IMR-90 (cell line): Measurements from ENCODE around the gene PLD1. TPM values are rescaled to one million over a fixed set of nuclear protein-coding genes. Genes with fewer than 3 reads are reported as not detected.

ENCODE experiments used
- ATAC-seq: fragments of 200-7000 bp; cut with Tn5 transposase; 2 replicates; pipeline ENCODE4 v1.9.1; 2020; ENCODE audit warnings: low read depth, mild to moderate bottlenecking, moderate library complexity
- BruUV-seq: library from RNA; stranded (reverse); fragments of 400-500 nt; replicated peaks from 2 replicates; lab custom pipeline; 2021; lab: Mats Ljungman, UMichigan
- CTCF ChIA-PET: fragments of 300-600 bp; formaldehyde crosslinking; extraction: SDS; loops from one replicate; lab custom pipeline; 2021; ENCODE audit warnings: antibody characterized with exemption; lab: Yijun Ruan, JAX
- POLR2A ChIA-PET: fragments of 300-600 bp; sonication (Branson Sonifier 250); formaldehyde crosslinking; loops from one replicate; lab custom pipeline; 2022; ENCODE audit warnings: antibody characterized with exemption; ENCODE audit not compliant: unreplicated experiment; lab: Charles Lee
- DNase-seq: peaks from one replicate; pipeline ENCODE4 v3.0.0; 2013
- H2AFZ ChIP-seq: replicated peaks from 2 replicates; pipeline ENCODE3; 2013; ENCODE audit warnings: low read length, mild to moderate bottlenecking; ENCODE audit not compliant: poor library complexity
- H2AK5ac ChIP-seq: 2 replicates; pipeline ENCODE4 v1.6.1; 2013; ENCODE audit warnings: low read depth, low read length, inconsistent platforms
- H2AK9ac ChIP-seq: replicated peaks from 2 replicates; pipeline ENCODE3; 2013; ENCODE audit warnings: mild to moderate bottlenecking, low read depth, low read length, moderate library complexity; ENCODE audit not compliant: poor library complexity
- H2BK120ac ChIP-seq: 2 replicates; pipeline ENCODE4 v1.6.1; 2013; ENCODE audit warnings: low read depth, low read length, inconsistent platforms
- H2BK15ac ChIP-seq: 3 replicates; pipeline ENCODE4 v1.6.1; 2013; ENCODE audit warnings: low read depth, low read length, inconsistent platforms
- H2BK20ac ChIP-seq: 2 replicates; pipeline ENCODE4 v1.6.1; 2013; ENCODE audit warnings: low read depth, mild to moderate bottlenecking, inconsistent platforms, low read length, moderate library complexity
- H2BK5ac ChIP-seq: 2 replicates; pipeline ENCODE4 v1.6.1; 2013; ENCODE audit warnings: mild to moderate bottlenecking, low read depth, low read length, inconsistent platforms; ENCODE audit not compliant: poor library complexity, severe bottlenecking
- H3K14ac ChIP-seq: replicated peaks from 2 replicates; pipeline ENCODE4 v1.6.1; 2013; ENCODE audit warnings: low read depth, low read length, inconsistent platforms
- H3K18ac ChIP-seq: 2 replicates; pipeline ENCODE4 v1.6.1; 2013; ENCODE audit warnings: low read depth, low read length, control low read depth
- H3K23ac ChIP-seq: 2 replicates; pipeline ENCODE4 v1.6.1; 2013; ENCODE audit warnings: low read depth, low read length, inconsistent platforms
- H3K27ac ChIP-seq: 2 replicates; pipeline ENCODE4 v1.5.1; 2013; ENCODE audit warnings: mild to moderate bottlenecking, control low read depth, low read length; ENCODE audit not compliant: insufficient read depth
- H3K27me3 ChIP-seq: 2 replicates; pipeline ENCODE4 v1.6.1; 2013; ENCODE audit warnings: low read length; ENCODE audit not compliant: control insufficient read depth, insufficient read depth
- H3K36me3 ChIP-seq: 2 replicates; pipeline ENCODE4 v1.6.1; 2013; ENCODE audit warnings: low read length, mixed read lengths; ENCODE audit not compliant: control insufficient read depth, insufficient read depth
- H3K4ac ChIP-seq: 2 replicates; pipeline ENCODE4 v1.6.1; 2013; ENCODE audit warnings: low read depth, low read length, inconsistent platforms
- H3K4me1 ChIP-seq: 2 replicates; pipeline ENCODE4 v1.6.1; 2013; ENCODE audit warnings: low read length, mixed read lengths; ENCODE audit not compliant: control insufficient read depth, insufficient read depth
- H3K4me2 ChIP-seq: 2 replicates; pipeline ENCODE4 v1.6.1; 2013; ENCODE audit warnings: low read depth, mild to moderate bottlenecking, control low read depth, low read length, moderate library complexity
- H3K4me3 ChIP-seq: 2 replicates; pipeline ENCODE4 v1.5.1; 2013; ENCODE audit warnings: low read depth, mild to moderate bottlenecking, control low read depth, low read length, moderate library complexity; ENCODE audit not compliant: insufficient read depth
- H3K56ac ChIP-seq: 2 replicates; pipeline ENCODE4 v1.6.1; 2013; ENCODE audit warnings: low read length, inconsistent platforms; ENCODE audit not compliant: insufficient read depth; ENCODE audit errors: extremely low read depth
- H3K79me1 ChIP-seq, 2 experiments: 2 replicates each; pipeline ENCODE4 v1.6.1; 2013; ENCODE audit warnings: low read length in 2 of 2, inconsistent platforms in 1 of 2, low read depth in 1 of 2
- H3K9ac ChIP-seq: 2 replicates; pipeline ENCODE4 v1.6.1; 2013; ENCODE audit warnings: low read depth, low read length, control low read depth
- H3K9me1 ChIP-seq: 2 replicates; pipeline ENCODE4 v1.6.1; 2013; ENCODE audit warnings: low read length, inconsistent platforms; ENCODE audit not compliant: insufficient read depth
- H3K9me3 ChIP-seq: 2 replicates; pipeline ENCODE4 v1.6.1; 2013; ENCODE audit warnings: low read length; ENCODE audit not compliant: control insufficient read depth, insufficient read depth
- H4K20me1 ChIP-seq: 2 replicates; pipeline ENCODE4 v1.6.1; 2013; ENCODE audit warnings: low read length, inconsistent platforms; ENCODE audit not compliant: insufficient read depth
- H4K5ac ChIP-seq: 2 replicates; pipeline ENCODE4 v1.6.1; 2013; ENCODE audit warnings: mild to moderate bottlenecking, low read depth, low read length, control low read depth
- H4K8ac ChIP-seq, 2 experiments: 2 replicates each; pipeline ENCODE4 v1.6.1; 2013; ENCODE audit warnings: low read depth in 2 of 2, low read length in 2 of 2, control low read depth in 1 of 2, inconsistent platforms in 1 of 2
- H4K91ac ChIP-seq: 2 replicates; pipeline ENCODE4 v1.6.1; 2013; ENCODE audit warnings: low read depth, low read length, inconsistent platforms; ENCODE audit not compliant: insufficient read depth
- BHLHE40 ChIP-seq: fragments of 150-350 bp; IDR thresholded peaks from 2 replicates; pipeline ENCODE4 v1.6.1; 2016; ENCODE audit warnings: mild to moderate bottlenecking, low read depth, low read length
- CEBPB ChIP-seq: IDR thresholded peaks from 2 replicates; pipeline ENCODE4 v1.6.1; 2012; ENCODE audit warnings: low read depth, low read length, improper control_type of control experiment
- CHD1 ChIP-seq: IDR thresholded peaks from 2 replicates; pipeline ENCODE4 v1.6.1; 2012; ENCODE audit warnings: low read depth, low read length, improper control_type of control experiment
- FOS ChIP-seq: fragments of 150-350 bp; IDR thresholded peaks from 2 replicates; pipeline ENCODE4 v1.6.1; 2016; ENCODE audit warnings: low read depth, low read length
- MAFK ChIP-seq: IDR thresholded peaks from 2 replicates; pipeline ENCODE4 v1.6.1; 2012; ENCODE audit warnings: low read depth, low read length, improper control_type of control experiment
- MAZ ChIP-seq: IDR thresholded peaks from 2 replicates; pipeline ENCODE4 v1.6.1; 2012; ENCODE audit warnings: low read depth, mild to moderate bottlenecking, low read length, improper control_type of control experiment, moderate library complexity, borderline replicate concordance
- MXI1 ChIP-seq: IDR thresholded peaks from 2 replicates; pipeline ENCODE4 v1.6.1; 2012; ENCODE audit warnings: low read depth, mild to moderate bottlenecking, low read length, moderate library complexity, borderline replicate concordance
- NFE2L2 ChIP-seq: fragments of 150-350 bp; IDR thresholded peaks from 2 replicates; pipeline ENCODE4 v1.6.1; 2016; ENCODE audit warnings: low read depth, mild to moderate bottlenecking, low read length
- POLR2A ChIP-seq: IDR thresholded peaks from 2 replicates; pipeline ENCODE4 v1.6.1; 2012; ENCODE audit warnings: mild to moderate bottlenecking, low read depth, low read length
- RAD21 ChIP-seq: IDR thresholded peaks from 2 replicates; pipeline ENCODE4 v1.6.1; 2012; ENCODE audit warnings: low read length, improper control_type of control experiment
- RCOR1 ChIP-seq: IDR thresholded peaks from 2 replicates; pipeline ENCODE4 v1.6.1; 2012; ENCODE audit warnings: mild to moderate bottlenecking, low read length, improper control_type of control experiment; ENCODE audit not compliant: insufficient replicate concordance
- RFX5 ChIP-seq: IDR thresholded peaks from 2 replicates; pipeline ENCODE4 v1.8.0; 2012; ENCODE audit warnings: low read depth, mild to moderate bottlenecking, low read length, moderate library complexity
- SMC3 ChIP-seq: fragments of 150-350 bp; IDR thresholded peaks from 2 replicates; pipeline ENCODE4 v1.6.1; 2016; ENCODE audit warnings: low read depth, mild to moderate bottlenecking, antibody characterized with exemption, low read length, moderate library complexity
- dilution Hi-C: fragments of 300-500 bp; cut with HindIII; formaldehyde crosslinking; loops from one replicate; pipeline ENCODE4 v1.14.3; 2018; ENCODE audit warnings: low sequenced_read_pairs; ENCODE audit not compliant: unreplicated experiment
- in situ Hi-C: fragments of 300-500 bp; cut with MboI; formaldehyde crosslinking; loops from 3 replicates; pipeline ENCODE4 v1.14.3; 2019; ENCODE audit warnings: low sequenced_read_pairs, inconsistent platforms, mixed read lengths
- intact Hi-C: fragments of 100-400 bp; cut with micrococcal nuclease; formaldehyde crosslinking; loops from 2 replicates; pipeline ENCODE4 v1.10.0; 2022
- polyA plus RNA-seq, 3 experiments: library from polyadenylated mRNA; depleted of rRNA; stranded (reverse); fragments of >200 nt; gene quantifications; 2 replicates each; pipeline ENCODE4 v1.2.3, GENCODE V29; 2012; ENCODE audit warnings: low replicate concordance in 1 of 3
- total RNA-seq: library from RNA; depleted of rRNA; stranded (reverse); fragments of >200 nt; gene quantifications from 2 replicates; pipeline ENCODE4 v1.2.3, GENCODE V29; 2012
- TF ChIP-seq, protein P1 (sequence below): fragments of 150-350 bp; IDR thresholded peaks from 2 replicates; pipeline ENCODE4 v1.6.1; 2017; ENCODE audit warnings: mild to moderate bottlenecking, antibody characterized with exemption, low read length, low read depth
- TF ChIP-seq, protein P2 (sequence below): fragments of 150-350 bp; IDR thresholded peaks from 2 replicates; pipeline ENCODE4 v1.6.1; 2016; ENCODE audit warnings: low read depth, mild to moderate bottlenecking, low read length, moderate library complexity, borderline replicate concordance
- TF ChIP-seq, protein P3 (sequence below): conservative IDR thresholded peaks from 2 replicates; pipeline ENCODE4 v1.5.1; 2012; ENCODE audit warnings: mild to moderate bottlenecking, low read depth, low read length, improper control_type of control experiment

Gene PLD1
- total and polyA plus RNA-seq, 2 of the 4 experiments (the other 2 are of a cell fraction): 3.3 to 9.7 TPM

DNA sequence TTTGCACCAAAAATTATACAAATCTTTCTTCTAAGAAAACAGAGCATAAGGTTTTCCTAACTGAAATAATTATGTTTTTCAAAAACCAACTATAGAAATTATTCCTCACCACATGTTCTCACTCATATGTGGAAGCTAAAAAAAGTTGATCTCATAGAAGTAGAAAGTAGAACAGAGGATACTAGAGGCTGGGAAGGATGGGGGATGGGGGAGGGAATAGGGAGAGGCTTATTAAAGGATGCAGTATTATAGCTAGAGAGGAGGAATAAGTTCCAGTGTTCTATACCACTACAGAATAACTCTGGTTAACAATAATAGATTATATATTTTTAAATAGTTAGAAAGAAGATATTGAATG lies 20.2 kb upstream of the PLD1 start:
- no peak overlapping the region for H2BK120ac ChIP-seq
- TF ChIP-seq RFX5: no peak
- TF ChIP-seq, protein P1, sequence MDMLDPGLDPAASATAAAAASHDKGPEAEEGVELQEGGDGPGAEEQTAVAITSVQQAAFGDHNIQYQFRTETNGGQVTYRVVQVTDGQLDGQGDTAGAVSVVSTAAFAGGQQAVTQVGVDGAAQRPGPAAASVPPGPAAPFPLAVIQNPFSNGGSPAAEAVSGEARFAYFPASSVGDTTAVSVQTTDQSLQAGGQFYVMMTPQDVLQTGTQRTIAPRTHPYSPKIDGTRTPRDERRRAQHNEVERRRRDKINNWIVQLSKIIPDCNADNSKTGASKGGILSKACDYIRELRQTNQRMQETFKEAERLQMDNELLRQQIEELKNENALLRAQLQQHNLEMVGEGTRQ: no peak
- no peak for TF ChIP-seq CEBPB
- TF ChIP-seq BHLHE40: no peak
- no peak for TF ChIP-seq FOS
- TF ChIP-seq CHD1: no peak
- TF ChIP-seq, protein P2, sequence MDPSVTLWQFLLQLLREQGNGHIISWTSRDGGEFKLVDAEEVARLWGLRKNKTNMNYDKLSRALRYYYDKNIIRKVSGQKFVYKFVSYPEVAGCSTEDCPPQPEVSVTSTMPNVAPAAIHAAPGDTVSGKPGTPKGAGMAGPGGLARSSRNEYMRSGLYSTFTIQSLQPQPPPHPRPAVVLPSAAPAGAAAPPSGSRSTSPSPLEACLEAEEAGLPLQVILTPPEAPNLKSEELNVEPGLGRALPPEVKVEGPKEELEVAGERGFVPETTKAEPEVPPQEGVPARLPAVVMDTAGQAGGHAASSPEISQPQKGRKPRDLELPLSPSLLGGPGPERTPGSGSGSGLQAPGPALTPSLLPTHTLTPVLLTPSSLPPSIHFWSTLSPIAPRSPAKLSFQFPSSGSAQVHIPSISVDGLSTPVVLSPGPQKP: no peak
- TF ChIP-seq MAZ: no peak
- TF ChIP-seq NFE2L2: no peak
- no peak for TF ChIP-seq POLR2A
- TF ChIP-seq RCOR1: no peak
- no peak for TF ChIP-seq SMC3
- no peak for TF ChIP-seq MXI1
- TF ChIP-seq, protein P3, sequence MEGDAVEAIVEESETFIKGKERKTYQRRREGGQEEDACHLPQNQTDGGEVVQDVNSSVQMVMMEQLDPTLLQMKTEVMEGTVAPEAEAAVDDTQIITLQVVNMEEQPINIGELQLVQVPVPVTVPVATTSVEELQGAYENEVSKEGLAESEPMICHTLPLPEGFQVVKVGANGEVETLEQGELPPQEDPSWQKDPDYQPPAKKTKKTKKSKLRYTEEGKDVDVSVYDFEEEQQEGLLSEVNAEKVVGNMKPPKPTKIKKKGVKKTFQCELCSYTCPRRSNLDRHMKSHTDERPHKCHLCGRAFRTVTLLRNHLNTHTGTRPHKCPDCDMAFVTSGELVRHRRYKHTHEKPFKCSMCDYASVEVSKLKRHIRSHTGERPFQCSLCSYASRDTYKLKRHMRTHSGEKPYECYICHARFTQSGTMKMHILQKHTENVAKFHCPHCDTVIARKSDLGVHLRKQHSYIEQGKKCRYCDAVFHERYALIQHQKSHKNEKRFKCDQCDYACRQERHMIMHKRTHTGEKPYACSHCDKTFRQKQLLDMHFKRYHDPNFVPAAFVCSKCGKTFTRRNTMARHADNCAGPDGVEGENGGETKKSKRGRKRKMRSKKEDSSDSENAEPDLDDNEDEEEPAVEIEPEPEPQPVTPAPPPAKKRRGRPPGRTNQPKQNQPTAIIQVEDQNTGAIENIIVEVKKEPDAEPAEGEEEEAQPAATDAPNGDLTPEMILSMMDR: no peak
- no peak for TF ChIP-seq MAFK
- TF ChIP-seq RAD21: no peak
- no peak overlapping the region for H2AFZ ChIP-seq
- no peak overlapping the region for H3K27ac ChIP-seq
- H3K27me3 ChIP-seq: no peaks in the 10 kb centered on the region
- no peak overlapping the region for H2BK15ac ChIP-seq
- no peaks in the 10 kb centered on the region for H3K9me3 ChIP-seq
- no peak overlapping the region for H3K18ac ChIP-seq
- H3K23ac ChIP-seq: no peak overlapping the region
- H3K4ac ChIP-seq: no peak overlapping the region
- 0 out of 4 replicates have a peak, but pooled peaks cover 0 to 4% of the 10 kb centered on the region in 2 experiments for H3K79me1 ChIP-seq
- no peak overlapping the region for H2BK20ac ChIP-seq
- no peak overlapping the region for H3K14ac ChIP-seq
- H4K91ac ChIP-seq: no peak overlapping the region
- BruUV-seq: no TSS peak
- DNase-seq (no peak), ATAC-seq (no peak)
- H3K56ac ChIP-seq: no peak overlapping the region
- no peak overlapping the region for H4K5ac ChIP-seq
- intact Hi-C loops: loop anchor here (1.0 to 5.0 kb wide), 2 partner anchors 48 to 184 kb away; no protein-coding TSS in a partner anchor
- CTCF ChIA-PET: interaction anchor here (0.8 to 2.1 kb wide), 10 partner anchors 8 to 498 kb away, joined by 3 to 7 read pairs (median 4); partner anchors contain the start of gene PLD1
- no peak overlapping the region for H2BK5ac ChIP-seq
- no peaks in the 10 kb centered on the region for H3K36me3 ChIP-seq
- dilution Hi-C loops: no loop called here
- H3K4me2 ChIP-seq: no peak overlapping the region
- no peak overlapping the region for H3K4me3 ChIP-seq
- H2AK9ac ChIP-seq: no peak overlapping the region
- H3K4me1 ChIP-seq: peaks cover 13% of the 10 kb centered on the region
- no peak overlapping the region for H4K8ac ChIP-seq
- H3K9ac ChIP-seq: no peak overlapping the region
- no peak overlapping the region; the same call in 1 of the 2 replicates for H2AK5ac ChIP-seq
- in situ Hi-C loops: no loop called here
- H3K9me1 ChIP-seq: peaks cover 4% of the 10 kb centered on the region
- POLR2A ChIA-PET: no interaction called here
- no peaks in the 10 kb centered on the region for H4K20me1 ChIP-seq
